ENCODE data around the gene RAB5B.
A peak's percentile ranks its signal among the peaks of the same experiment; 100 is the strongest.
"Not testable (repeated sequence)": the region's sequence is repeated elsewhere in the genome, so short reads cannot be mapped to it uniquely, and the experiment has no call there.

Gene RAB5B

DNA sequence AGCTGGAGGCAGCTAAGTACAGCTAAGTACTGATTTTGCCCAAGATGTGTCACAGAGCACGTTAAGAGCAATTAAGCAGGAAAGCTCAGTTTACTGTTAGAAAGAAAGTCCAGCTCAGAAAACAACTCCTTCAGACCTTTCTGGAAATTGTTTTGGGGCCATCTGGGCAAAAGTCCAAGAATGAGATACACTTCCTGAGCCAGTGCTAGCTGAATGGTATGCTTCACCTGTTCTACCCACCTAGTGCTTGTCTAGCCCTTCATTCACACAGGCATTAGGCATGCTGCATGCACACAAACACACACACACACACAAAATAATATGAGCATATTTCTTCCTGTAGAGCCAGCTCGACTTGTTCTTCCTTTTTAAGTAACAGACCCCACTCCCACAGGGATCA, 40.3 kb downstream of the RAB5B start:
- no peak for DNase-seq (ENCODE audit: low read depth, low spot score)

DNA sequence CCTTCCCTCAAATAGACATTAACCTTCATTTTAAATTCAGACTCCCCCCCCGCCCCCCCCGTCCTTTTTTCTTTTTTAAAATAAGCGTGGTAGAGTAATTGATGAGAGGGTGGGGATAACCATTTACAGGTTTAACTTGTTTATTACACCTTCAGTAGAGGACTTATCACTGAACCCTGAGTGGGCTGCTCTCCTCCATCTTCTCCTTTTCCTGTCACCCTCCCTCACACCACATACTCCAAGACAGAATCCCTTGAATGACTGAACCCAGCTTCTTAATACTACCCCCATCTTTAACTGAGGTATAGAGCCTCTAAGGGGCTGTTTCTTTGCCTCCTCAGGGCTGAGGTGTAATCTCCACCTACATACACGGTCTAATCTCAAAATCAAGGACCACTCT, 43.3 kb downstream of the RAB5B start:
- no peak for DNase-seq (ENCODE audit: low read depth, low spot score)

DNA sequence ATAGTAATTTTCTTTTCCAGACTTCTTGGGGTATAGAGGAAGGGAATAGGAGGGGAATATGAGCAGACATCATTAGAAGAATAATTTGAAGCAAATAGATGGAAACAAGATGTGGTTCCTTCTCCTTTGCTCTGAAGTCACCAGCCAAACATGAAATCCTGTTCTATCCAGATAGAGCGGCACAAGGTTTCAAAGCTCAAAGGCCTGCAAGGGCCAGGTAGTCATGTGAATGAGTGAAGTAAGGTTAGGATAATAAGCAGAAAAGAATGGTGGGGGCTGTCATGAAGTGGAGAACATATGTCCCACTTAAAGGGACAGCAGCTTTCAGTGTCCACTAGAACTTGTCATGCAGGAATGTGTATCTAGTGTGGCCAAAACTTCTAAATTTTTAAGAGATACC, 44.5 kb downstream of the RAB5B start:
- DNase-seq (ENCODE audit: low read depth, low spot score), result no peak

DNA sequence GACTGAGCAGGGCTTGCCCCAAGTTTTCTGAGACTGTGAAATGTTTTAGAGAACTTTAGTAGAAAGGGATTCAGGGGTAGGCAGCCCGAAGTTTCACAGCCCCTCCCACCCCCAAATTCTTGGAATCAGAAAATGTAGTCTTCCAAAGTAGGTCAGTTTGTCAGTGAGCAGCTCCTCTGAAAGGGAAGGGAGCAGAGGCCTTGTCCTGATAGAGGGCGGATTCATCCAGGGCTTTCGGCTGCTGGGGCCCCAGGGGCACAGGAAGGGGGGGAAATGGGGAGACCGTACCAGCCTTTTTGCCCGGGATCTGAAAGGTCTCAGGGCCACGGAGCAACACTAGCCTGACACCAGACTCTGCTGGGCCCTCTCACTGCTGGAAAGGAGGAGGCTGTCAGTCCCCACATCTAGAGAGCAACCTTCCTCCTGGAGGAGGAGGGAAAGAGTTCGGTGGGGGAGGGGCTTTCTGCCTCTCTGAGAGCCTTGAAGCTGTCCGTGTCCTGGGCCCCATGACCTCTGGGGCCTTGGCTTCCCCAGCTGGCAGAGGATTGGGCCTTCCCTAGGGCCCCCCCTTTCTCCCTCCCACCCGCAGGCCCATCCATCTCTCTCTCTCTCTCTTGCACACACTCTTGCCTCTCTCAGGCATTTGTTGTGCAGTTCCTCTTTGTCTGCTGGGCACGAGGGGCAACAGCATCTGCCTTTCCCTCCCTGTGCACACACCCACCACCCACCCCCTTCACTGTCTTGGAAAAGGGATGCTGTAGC, 46.7 kb downstream of the RAB5B start, which contains the start of gene IKZF4:
TSS of gene IKZF4 (plus strand) at position 621 of the 762 bp plus-strand sequence. CDS start 451 bp downstream, outside the sequence.
- DNase-seq (ENCODE audit: low read depth, low spot score), result no peak

DNA sequence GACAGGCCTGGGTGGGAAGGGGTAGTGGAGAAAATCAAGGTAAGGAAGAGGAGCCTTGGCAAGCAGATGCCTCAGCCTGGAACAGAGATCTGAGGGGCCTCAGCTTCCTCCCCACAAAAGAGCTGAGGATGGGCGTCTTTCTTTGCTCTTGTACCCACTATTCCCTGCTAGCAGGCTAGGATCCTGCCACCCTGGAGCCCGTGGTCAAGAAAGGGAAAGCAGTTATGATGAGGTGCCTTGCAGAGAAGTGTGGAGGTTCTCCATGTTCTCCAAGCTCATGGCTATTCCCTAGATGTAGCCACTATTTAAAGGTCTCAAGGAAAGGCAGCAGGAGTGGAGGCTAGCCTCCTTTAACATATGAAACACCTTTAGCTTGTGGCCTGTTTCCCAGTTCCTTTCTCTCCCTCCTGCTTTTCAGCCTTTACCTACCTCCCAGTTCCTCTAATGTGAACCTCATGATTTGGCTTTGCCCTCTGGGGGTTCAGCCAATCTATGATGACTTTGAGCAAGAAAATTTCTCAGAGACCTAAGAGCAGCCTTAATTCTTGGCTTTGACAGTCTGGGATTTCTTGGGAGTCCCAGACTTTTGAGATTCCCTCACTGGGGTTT, 48.1 kb downstream of the RAB5B start:
- no peak for DNase-seq (ENCODE audit: low read depth, low spot score)

DNA sequence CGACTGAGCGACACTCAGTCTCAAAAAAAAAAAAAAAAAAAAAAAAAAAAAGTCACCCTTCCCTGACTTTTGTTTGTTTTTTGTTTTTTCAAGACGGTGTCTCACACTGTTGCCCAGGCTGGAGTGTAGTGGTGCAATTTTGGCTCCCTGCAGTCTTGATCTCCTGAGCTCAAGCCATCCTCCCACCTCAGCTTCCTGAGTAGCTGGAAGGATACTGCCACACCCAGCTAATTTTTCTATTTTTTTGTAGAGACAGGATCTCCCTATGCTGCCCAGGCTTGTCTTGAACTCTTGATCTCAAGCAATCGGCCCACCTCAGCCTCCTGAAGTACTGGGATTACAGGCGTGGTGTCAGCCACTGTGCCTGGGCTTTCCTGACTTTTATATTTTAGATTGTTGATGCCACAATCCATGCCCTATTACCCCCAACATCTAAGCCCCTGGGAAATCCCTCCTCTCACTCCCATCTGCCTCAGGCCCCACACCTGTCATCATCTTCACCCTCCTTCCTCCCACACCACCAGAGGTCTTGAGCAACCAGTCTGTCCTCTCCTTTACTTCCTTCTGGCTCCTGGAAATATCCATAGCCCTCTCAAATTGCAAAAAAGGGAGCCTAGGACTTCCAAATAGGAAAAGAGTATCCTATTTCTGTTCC, 54.8 kb downstream of the RAB5B start:
- DNase-seq (ENCODE audit: low read depth, low spot score), result no peak

DNA sequence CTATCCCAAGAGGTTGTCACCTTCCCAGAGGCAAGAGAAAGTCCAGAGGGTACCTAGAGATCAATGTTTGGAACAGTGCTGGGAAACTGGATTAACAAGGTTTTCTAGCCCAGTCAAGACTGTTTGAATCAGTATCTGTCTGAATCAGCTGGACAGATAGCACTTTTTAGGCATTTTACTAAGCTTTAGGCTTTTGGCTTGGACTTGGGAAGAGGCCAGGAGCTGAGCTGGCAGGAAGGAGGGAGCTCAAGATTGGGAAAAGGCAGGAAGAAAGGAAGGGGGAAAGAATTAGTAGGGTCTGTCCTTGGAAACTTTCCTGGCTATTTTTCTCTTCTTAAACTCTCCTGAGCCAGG, 55.3 kb downstream of the RAB5B start:
- no peak for DNase-seq (ENCODE audit: low read depth, low spot score)

DNA sequence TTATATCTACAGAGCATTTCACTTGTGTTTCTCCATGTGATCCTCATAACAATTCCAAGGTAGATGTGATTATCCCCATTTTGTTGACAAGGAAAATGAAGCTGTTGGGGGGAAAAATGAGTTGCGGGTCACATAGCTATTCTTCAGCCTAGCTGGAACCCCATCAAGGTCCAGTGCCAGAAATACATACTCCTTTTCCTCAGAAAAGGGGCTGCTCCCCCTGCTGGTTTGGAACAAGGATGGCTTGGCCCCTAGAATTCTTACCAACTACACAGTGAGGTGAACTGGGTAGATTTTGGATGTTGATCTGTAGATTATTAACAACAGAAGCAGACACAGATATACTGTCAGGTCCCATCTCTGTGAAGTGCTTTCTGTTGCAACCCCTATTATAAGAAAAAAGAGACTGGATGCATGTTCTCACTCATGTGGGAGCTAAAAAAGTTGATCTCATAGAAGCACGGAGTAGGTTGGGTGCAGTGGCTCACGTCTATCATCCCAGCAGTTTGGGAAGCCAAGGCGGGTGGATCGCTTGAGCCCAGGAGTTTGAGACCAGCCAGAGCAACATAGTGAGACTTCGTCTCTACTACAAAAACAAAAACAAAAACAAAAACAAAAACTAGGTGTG, 55.9 kb downstream of the RAB5B start:
- no peak for DNase-seq (ENCODE audit: low read depth, low spot score)

DNA sequence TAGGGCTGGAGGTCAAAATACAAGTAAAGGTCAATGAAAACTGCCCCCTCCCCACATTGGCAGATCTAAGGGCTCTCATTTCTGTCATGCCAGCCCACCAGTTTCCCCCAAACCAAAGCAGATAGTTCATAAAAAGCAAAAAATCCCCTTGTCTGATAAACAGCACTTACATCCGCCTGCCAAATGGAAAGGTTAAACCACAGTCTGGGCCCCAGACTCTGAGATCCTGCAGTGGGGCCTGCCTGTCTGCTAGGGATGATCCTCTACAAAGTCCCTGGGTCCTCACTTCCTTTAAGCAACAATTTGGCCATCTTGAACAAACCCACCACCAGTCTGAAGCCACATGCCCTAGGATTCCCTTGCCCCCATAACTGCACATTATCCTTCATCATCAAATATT, 58.1 kb downstream of the RAB5B start:
- DNase-seq (ENCODE audit: low read depth, low spot score), result no peak

DNA sequence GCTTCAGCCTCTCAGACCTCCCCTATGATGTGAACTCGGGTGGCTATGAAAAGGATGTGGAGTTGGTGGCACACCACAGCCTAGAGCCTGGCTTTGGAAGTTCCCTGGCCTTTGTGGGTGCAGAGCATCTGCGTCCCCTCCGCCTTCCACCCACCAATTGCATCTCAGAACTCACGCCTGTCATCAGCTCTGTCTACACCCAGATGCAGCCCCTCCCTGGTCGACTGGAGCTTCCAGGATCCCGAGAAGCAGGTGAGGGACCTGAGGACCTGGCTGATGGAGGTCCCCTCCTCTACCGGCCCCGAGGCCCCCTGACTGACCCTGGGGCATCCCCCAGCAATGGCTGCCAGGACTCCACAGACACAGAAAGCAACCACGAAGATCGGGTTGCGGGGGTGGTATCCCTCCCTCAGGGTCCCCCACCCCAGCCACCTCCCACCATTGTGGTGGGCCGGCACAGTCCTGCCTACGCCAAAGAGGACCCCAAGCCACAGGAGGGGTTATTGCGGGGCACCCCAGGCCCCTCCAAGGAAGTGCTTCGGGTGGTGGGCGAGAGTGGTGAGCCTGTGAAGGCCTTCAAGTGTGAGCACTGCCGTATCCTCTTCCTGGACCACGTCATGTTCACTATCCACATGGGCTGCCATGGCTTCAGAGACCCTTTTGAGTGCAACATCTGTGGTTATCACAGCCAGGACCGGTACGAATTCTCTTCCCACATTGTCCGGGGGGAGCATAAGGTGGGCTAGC, 60.9 kb downstream of the RAB5B start:
- no peak for DNase-seq (ENCODE audit: low read depth, low spot score)

DNA sequence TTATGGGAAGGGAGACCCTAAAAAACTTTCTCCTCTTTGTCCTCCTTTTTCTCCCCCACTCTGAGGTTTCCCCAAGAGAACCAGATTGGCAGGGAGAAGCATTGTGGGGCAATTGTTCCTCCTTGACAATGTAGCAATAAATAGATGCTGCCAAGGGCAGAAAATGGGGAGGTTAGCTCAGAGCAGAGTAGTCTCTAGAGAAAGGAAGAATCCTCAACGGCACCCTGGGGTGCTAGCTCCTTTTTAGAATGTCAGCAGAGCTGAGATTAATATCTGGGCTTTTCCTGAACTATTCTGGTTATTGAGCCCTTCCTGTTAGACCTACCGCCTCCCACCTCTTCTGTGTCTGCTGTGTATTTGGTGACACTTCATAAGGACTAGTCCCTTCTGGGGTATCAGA, 63.3 kb downstream of the RAB5B start:
- no peak for DNase-seq (ENCODE audit: low read depth, low spot score)

DNA sequence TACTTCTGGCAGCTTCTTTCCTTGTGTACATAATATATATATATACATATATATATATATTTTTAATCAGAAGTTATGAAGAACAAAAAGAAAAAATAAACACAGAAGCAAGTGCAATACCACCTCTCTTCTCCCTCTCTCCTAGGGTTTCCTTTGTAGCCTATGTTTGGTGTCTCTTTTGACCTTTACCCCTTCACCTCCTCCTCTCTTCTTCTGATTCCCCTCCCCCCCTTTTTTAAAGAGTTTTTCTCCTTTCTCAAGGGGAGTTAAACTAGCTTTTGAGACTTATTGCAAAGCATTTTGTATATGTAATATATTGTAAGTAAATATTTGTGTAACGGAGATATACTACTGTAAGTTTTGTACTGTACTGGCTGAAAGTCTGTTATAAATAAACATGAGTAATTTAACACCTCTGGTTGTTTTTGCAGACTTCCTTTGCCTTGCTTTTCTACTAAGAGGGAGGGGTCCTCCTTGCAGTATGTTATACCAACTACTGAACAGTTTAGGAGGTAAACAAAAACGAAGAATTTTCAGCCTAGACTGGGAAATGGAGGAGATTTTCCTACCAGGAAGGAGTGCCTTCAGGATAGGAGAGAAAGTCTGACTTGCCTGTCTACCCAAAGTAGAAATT, 64.3 kb downstream of the RAB5B start:
- no peak for DNase-seq (ENCODE audit: low read depth, low spot score)

DNA sequence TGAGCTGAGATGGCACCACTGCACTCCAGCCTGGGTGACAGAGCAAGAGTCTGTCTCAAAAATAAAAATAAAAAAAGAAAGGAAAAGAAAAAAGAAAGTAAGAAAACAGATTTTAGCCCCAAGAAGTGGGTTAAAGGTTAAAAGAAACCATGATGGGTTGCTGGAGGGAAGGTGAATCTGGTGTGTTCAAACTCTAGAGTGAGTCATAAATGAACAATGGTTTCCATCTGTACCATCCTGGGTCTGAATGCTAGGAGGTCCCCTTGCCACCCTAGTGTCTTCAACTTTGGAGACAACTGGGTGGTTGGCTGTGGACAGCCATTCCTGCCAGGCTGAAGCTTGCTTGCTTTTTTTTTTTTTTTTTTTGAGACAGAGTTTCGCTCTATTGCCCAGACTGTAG, 66.3 kb downstream of the RAB5B start:
- DNase-seq (ENCODE audit: low read depth, low spot score), result no peak

DNA sequence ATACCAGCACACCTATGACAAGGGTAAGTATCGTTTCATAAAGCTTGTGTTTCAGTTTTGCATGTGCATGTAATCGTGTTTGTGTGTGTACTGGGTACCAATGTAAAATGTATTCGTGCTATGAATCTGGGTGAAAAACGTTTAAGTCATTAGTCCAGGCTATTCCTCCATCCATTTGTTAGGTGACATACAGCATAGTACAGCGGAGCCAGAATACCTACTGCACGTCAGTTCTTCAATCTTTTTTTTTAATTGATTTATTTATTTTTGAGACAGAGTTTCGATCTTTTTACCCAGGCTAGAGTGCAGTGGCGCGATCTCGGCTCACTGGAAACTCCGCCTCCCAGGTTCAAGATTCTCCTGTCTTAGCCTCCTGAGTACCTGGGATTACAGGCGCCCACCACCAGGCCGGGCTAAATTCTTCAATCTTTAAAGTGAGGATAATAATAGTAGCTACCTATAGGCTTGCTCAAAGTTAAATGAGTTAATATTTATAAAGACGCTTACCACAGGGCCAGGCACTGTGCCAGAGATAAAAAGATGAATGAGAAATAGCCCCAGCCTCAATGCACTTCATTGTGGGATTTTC, 67.2 kb downstream of the RAB5B start:
- DNase-seq (ENCODE audit: low read depth, low spot score), result no peak

DNA sequence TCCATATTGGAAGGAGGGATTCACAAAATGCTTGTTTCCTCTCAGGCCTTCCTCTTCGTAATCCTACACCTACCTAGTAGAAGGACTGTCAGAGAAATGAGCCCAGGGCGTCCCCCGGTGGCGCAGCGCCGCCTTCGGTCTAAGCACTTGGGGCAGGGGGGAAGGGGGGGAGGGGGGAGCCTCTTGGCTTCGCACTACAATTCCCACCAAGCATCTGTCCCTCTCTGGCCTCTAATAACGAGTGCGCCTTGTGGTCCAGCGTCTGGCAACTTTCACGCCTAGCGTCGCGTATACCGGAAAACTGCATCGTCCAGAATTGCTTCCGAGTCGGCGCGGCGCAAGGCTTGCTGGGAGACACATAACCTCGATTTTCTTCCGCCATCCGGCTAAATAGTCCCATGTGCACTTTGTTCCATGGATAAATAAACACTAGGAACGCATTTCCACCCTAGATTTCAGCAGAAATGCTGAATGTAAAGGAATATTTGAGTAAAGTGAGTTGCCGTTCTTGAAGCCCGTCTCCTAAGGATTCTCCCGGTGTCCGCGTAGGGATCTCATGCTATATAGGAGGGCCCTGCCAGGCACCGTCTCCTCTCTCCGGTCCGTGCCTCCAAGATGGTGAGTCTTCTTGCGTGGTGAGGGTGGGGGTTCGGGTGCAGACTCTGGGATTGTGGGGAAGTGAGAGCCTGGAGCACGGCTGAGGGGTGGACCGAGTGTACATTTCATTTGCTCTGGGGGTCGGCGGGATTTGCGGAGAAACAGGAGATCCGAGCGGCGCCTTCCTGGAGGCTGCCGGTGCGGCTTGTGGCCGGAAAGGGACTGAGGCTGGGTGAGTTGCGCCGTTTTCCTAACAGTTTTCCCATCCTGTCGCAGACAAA, 67.9 kb downstream of the RAB5B start, which contains the start of gene RPS26:
TSS of gene RPS26 (plus strand) at position 367 of the 878 bp plus-strand sequence. CDS start at position 616, 249 bp downstream.
- DNase-seq (ENCODE audit: low read depth, low spot score), result peak; percentile 100

DNA sequence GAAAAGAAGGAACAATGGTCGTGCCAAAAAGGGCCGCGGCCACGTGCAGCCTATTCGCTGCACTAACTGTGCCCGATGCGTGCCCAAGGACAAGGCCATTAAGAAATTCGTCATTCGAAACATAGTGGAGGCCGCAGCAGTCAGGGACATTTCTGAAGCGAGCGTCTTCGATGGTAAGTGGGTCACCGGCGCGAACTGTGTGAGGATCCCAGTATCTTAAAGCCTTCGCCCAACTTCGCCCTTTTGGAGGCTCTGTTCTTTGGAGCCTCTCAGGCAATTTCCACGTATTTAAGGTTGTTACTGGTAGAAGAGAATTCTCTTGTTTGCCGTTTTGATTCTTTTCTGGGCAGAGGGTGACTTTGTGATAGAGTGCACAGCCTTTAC, 68.5 kb downstream of the RAB5B start:
- not testable (repeated sequence) for DNase-seq (ENCODE audit: low read depth, low spot score)

DNA sequence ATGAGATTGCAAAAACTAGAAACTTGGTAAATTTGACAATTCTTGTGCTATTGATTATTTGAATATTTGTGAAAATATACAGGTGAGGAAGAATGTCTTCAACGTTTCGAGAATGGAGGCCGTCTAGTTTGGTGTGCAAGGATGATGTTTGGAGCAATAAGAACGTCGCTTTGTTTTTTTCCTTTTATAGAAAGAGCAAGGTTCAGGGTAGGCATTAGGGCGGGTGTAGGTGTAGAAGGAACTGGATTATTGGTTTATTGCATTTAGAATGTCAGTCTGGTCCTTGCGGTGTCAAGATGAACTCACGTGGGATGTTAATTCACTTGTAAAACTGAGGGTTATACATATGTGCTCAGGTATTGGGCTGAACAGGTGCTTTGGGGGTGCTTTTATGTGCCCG, 69.0 kb downstream of the RAB5B start:
- no peak for DNase-seq (ENCODE audit: low read depth, low spot score)
